GM19397 (cell line): ENCODE measurements around the gene SLC28A1.
"Not testable (repeated sequence)": the region's sequence is repeated elsewhere in the genome, so short reads cannot be mapped to it uniquely, and the experiment has no call there.

ENCODE experiments used
- ATAC-seq: cut with Tn5 transposase; IDR thresholded peaks from one replicate; pipeline ENCODE4 v1.9.1; 2021; ENCODE audit warnings: mild to moderate bottlenecking, moderate library complexity; ENCODE audit not compliant: unreplicated experiment

Gene SLC28A1

GRCh38 chr15:84862214-84862975 lies 22.1 kb upstream of the SLC28A1 start:
- no peak for ATAC-seq

DNA sequence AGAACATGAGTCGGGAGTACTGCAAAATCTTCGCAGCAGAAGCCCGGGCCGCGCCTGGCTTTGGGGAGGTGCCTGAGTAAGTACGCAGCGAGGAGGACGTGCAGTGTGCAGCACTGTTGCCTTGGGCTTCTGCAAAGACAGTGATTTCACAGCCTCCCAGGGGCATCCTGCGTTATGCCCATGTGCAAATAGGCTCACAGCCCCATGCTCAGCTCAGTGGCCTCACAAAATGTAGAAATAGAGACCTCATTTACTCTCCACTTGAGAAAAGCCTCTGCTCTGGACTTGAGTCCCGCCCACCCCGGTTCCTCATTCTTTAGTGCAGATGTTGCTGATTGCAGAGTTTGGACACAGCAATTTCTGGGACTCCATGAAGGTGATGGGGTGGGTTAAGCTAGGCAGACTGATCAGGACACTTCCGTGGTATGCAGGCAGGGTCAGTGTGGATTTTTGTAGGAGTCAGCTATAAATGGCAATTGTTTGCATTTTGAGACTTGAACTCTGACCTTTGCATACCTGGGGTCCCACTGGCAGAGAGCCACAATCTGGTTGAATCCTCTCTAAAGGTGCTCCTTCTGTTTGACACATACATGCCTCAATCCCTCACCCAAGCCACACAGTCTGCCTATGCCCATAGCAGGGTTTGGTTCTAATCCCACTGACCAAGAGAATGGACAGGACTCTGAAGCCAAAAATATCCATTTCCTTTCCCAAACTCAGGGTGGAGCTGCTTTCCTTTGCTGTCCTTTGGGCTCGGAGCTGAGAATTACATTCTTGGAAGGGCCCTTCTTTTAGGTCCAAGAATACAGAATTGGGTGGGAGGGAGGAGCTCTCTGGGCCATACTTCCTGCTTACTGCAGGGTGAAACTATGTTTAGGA lies 20.7 kb upstream of the SLC28A1 start:
- no peak for ATAC-seq

- no peak for ATAC-seq
Observed at GRCh38 chr15:84864444-84864795, 20.0 kb upstream of the SLC28A1 start.

- ATAC-seq = no peak
Observed at GRCh38 chr15:84865074-84865569, 19.3 kb upstream of the SLC28A1 start.

DNA sequence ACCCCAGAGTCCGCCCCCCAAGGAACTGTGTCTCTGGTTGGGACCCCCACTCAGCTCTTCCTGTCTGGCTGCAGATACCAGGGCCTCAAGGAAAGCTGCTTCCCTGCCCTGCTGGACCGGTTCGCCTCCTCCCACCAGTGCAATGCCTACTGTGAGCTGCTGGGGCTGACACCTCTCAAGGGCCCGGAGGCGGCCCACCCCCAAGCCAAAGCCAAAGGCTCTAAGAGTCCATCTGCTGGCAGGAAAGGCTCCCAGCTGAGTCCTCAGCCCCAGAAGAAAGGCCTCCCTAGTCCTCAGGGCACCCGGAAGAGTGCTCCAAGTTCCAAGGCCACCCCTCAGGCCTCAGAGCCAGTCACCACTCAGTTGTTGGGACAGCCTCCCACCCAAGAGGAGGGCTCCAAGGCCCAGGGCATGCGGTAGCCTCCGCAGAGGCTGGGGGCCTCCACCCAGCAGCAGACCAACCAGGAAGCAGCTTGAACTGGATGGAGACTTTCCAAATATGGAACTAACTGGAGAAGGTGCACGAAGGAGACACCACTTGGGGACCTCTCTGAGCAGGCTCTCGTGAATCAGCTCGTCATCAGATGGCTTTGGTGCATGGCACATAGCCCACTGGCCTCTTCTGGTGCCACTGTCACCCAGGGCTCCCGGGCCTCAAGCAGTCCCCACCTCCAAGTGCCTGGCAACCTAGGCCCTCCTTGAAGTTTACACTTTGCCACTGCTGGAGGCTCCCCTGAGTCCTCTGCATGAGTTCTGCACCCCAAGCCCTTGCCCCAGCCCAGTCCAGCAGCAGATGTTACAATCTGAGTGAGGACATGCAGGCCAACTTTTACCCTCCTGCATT lies 16.2 kb upstream of the SLC28A1 start:
- no peak for ATAC-seq

DNA sequence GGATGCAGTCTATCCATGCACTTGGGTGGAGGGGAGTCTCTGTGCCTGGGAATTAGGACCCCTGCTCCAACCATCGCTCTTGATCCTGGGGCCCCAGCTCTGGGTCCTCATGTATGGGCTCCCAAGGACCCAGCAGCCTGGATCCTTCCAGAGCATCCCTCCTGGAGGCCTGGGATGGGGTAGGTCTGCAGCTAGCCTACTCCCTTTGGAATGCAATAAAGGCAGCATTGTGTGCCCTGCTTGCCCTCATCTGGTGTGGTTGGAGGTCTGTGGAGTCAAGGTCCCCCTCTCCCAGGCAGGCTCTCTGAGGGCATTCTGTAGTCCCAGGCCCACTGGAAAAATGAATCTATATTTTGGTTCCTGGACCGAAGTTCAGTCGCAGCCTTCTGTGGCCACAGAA lies 15.0 kb upstream of the SLC28A1 start:
- no peak for ATAC-seq

- ATAC-seq = no peak
Observed at GRCh38 chr15:84871428-84871985, 13.0 kb upstream of the SLC28A1 start.

GRCh38 chr15:84872009-84872910 lies 12.2 kb upstream of the SLC28A1 start:
- ATAC-seq = no peak

DNA sequence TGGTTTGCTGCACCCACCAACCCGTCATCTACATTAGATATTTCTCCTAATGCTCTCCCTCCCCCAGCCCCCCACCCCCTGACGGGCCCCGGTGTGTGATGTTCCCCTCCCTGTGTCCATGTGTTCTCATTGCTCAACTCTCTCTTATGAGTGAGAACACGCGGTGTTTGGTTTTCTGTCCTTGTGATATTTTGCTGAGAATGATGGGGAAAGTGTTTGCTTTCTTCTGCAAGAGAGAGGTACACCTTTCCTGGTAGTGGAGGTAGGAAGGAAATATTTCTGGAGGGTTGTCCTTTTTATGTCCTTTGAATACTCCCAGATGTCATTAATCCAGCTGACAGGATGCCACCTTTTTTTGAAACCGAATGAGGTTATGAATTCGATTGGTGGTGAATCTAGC lies 10.5 kb upstream of the SLC28A1 start:
- no peak for ATAC-seq

DNA sequence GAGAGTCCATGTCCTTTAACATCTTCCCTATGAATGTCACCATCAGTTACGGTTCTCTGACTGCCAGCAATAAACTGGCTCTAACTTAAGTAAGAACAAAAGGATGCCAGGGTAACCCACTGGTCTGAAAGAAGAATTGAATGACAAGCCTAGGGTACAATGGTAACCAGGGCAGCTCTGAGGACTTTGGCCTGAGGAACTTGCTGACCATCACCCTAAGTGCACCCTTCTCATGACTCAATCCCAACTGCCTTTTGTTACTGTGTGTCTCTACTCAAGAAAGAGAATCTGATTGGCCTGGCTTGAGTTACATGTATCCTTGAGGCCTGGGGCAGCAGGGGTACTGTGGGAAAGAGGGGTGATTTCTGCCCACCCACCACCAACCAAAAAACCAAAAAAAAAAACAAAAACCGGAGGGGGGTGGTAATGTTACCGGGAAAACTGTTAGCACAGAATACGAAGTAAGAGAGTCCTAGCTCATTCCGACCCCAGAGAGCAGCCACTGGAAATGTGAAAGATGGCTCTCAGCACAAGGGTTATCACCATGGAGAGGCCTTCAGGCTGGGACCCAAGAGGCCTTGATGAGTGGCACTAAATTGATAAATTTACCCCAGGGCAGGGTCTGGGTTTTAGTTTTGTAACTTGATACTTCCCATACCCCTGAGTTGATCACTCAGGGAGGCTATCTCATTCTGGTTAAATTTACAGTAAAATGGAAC lies 9.3 kb upstream of the SLC28A1 start:
- no peak for ATAC-seq

DNA sequence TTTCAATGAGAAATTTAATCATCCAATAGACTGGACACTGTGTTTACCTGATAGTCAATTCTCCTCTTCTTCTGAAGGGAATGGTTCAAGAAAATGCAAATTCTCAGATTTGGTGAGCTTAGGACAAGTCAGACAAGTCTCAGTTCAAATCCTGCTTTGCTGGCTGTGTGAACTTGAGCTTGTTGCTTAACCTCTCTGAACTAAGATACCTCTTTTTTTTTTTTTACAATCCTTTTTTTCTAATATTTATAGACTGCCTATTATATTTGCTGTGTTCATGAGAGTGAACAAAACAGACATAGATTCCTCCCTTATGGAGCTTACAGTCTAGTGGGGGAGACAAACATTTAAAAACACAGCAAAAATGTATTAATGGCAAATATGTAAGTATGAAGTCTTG lies 8.2 kb upstream of the SLC28A1 start:
- ATAC-seq = no peak

GRCh38 chr15:84877701-84878100 lies 6.8 kb upstream of the SLC28A1 start:
- not testable (repeated sequence) for ATAC-seq

DNA sequence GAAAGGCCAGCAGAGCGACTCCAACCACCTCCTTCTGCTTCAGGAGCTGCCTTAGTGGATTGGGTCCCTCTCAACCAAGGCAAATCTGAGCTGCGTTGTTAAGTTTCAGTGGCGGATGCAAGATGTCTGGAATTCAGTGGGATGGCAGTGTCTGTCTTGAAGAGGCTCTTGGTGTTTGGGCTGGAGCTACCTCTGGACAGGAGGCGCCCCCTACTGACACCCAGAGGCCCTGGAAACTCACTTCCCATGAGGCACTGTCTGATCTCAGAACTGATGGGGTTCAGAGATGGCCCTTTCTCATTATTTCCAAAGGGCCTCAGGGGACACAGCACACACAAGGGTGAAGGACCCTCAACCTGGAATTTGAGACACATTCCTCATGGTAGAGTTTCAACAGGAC lies 6.0 kb upstream of the SLC28A1 start:
- no peak for ATAC-seq

DNA sequence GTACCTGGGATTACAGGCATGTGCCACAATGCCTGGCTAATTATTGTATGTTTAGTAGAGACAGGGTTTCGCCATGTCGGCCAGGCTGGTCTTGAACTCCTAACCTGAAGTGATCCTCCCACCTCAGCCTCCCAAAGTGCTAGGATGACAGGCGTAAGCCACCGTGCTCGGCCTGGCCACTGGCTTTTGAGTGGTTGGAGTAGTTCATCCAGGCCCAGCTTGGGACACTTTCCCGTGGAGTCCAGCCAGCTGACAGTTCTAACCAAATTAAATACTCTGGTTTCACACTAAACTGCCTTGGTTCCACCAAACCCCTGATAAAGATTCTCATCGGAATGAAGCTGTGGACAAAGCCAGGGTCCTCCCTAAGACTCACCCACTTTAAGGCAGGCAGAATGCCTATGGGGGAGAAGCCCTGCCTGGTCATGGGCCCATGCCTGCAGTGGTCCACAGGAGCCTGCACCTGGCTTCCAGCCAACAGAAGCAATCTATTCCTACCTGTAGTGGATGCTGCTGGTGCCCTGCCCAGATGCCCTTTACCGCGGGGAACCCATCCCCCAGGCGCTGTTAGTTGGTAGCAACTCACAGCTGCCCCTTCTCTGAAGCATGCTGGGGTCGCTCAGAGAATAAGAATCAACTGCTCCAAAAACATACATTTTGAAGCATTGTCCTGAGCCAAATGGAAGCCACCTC lies 5.2 kb upstream of the SLC28A1 start:
- ATAC-seq = no peak

GRCh38 chr15:84880007-84880406 lies 4.5 kb upstream of the SLC28A1 start:
- ATAC-seq = no peak

GRCh38 chr15:84880822-84881519 lies 3.5 kb upstream of the SLC28A1 start:
- no peak for ATAC-seq

DNA sequence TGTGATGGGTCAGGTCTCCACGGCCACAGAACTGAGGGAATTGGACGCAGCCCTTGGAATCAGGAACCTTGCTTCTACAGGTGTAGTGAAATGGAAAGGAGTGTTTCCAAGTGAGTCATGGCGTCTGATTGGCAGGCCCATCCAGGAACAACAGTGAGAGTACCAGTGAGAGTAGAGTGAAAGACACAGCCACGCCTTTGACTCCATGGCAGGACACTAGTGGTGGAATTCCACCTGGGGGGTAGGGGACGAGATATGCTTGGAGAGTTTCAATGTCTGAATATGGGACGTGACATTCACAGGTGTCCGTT lies 3.0 kb upstream of the SLC28A1 start:
- no peak for ATAC-seq

- ATAC-seq = no peak
Observed at GRCh38 chr15:84883466-84883865, 996 bp upstream of the SLC28A1 start.
